NCI-H2171 (cell line): ENCODE results near the gene ENPP1.
"Not testable (repeated sequence)": the region's sequence is repeated elsewhere in the genome, so short reads cannot be mapped to it uniquely, and the experiment has no call there.

Experiments used
- DNase-seq: peaks from one replicate; lab custom pipeline; 2025; lab: John Stamatoyannopoulos, UW

The ENPP1 gene

GRCh38 chr6:131876545-131876944 lies 68.7 kb downstream of the ENPP1 start:
- no peak for DNase-seq

DNA sequence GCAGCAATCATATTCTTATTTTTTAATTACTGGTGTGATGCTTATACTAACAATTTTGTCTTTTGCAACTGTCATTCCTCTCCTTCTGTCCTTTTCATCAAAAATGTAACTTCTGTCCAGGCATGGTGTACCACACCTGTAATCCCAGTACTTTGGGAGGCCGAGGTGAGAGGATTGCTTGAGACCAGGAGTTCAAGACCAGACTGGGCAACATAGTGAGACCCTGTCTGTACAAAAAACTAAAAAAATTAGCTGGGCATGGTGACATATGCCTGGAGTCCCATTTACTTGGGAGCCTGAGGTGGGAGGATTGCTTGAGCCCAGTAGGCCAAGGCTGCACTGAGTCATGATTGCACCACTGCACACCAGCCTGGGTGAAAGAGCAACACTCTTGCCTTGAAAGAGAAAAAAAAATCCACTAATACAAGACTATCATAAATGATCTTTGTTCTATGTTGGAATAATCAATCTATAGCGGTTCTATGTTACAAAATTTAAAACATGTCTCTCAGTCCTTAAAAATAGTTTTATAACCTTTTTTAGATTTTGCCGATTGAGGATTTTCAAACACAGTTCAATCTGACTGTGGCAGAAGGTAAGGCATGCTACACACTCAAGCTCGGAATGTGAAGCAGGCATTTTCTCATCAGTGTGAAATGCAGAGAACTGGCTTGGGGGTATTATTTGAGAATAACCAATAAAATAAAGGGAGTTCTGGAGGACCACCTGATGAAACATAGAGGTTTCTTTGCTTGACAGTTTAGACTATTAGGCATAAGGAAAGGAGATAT lies 70.4 kb downstream of the ENPP1 start:
- no peak for DNase-seq

GRCh38 chr6:131883016-131883415 lies 75.2 kb downstream of the ENPP1 start:
- no peak for DNase-seq

DNA sequence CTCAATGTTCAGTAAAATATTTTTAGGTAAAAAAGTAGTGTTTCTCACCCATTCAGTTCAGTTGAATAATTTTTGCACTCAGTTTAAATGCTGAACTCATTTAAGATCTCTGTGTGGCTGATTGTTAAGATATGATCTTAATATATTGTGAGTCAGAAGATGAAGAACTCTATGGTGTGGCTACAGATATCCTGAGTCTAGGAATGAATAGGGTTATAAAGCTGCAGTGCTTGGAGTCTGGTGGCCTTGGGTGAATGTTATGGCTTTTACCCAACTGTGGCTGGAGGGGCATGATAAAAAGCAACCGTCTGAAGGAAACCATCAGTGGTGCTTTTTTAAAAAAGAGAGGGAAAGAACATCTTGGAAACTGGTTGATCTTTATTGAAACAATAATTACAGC lies 77.4 kb downstream of the ENPP1 start:
- no peak for DNase-seq

- DNase-seq = no peak
These were observed 78.7 kb downstream of the ENPP1 start for GRCh38 chr6:131886517-131886916.

GRCh38 chr6:131890091-131890490 lies 82.3 kb downstream of the ENPP1 start:
- DNase-seq = no peak

GRCh38 chr6:131893198-131893597 lies 85.4 kb downstream of the ENPP1 start:
- DNase-seq = no peak

DNA sequence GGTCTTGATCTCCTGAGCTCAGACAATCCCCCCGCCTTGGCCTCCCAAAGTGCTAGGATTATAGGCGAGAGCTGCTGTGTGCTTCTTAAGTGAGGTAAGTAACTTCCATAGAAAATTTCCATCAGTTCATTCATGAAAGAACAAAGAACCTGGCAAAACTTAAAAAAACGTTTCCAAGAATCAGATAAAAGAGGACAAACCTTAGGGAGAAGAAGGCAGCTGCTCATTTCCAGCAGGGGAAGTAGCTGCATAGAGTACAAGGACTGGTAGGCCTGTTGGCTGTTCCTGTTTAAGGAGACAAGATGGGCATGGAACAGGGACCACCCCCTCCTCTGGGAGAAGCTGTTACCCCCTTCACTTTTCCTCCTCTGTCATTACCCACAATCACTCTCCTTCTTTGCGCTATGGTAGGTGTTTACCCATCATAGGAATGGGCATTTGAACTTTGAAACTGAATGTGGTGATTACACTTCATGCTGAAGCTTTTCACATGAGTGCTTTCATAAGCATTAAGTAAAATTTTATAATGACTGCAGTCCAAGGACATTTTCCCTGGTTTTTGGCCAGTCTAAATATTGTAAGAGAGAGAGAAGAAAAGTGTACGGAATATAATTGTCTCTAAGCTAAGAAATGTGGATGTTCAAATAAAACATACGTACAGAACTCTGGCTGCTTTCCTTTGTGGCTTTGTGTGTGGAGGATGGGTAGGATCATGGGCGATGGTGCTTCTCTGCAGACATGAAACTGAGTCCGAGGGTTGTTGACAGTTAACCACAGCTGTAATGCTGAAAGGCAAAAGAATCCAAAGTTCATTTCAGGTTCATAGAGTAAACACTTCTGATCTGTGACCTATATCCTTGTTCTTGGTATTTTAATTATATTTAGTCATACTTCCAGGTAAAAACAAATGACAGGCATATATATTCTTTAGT lies 86.9 kb downstream of the ENPP1 start:
- no peak for DNase-seq

GRCh38 chr6:131897050-131897435 lies 89.2 kb downstream of the ENPP1 start:
- no peak for DNase-seq

DNA sequence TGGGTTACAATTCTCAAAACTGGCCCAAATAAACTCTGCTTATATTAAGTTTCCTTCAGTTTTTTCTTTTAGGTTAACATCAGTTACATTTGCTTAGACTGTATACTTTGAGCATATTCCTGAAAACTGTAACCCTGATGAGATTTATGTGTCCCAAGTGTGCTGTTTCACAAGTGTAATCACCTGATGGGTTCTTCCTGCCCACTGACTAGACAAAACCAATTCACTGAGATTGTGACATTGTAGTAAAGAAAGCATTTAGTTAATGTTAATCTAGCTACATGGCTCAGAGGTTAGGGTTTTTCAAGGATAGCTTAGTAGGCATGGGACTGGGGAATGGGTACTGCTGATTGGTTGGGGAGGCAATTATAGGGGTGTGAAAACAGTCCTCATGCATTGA lies 89.8 kb downstream of the ENPP1 start:
- DNase-seq = no peak

DNA sequence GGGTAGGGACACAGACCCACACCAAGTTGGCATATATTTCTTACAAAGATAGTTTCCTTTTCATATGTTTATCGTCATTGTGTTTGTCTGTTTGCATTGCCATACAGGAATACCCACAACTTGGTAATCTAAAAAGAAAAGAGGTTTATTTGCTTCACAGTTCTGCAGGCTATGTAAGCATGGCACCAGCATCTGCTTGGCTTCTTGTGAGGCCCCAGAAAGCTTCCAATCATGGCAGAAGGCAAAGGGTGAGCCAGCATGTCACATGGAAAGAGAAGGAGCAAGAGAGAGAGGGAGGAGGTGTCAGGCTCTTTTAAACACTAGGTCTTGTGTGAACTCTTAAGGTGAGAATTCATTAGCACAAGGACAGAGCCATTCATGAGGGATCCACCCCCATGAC lies 90.9 kb downstream of the ENPP1 start:
- no peak for DNase-seq

GRCh38 chr6:131900231-131900630 lies 92.4 kb downstream of the ENPP1 start:
- DNase-seq = no peak

GRCh38 chr6:131901326-131901873 lies 93.6 kb downstream of the ENPP1 start:
- DNase-seq = not testable (repeated sequence)

DNA sequence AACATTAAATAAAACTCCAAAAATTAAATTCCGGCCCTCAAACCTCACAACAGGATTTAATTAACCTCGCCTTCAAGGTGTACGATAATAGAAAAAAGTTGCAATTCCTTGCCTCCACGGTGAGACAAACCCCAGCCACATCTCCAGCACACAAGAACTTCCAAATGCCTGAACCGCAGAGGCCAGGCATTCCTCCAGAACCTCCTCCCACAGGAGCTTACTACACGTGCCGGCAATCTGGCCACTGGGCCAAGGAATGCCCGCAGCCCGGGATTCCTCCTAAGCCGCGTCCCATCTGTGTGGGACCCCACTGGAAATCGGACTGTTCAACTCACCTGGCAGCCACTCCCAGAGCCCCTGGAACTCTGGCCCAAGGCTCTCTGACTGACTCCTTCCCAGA lies 95.9 kb downstream of the ENPP1 start:
- DNase-seq = not testable (repeated sequence)

DNA sequence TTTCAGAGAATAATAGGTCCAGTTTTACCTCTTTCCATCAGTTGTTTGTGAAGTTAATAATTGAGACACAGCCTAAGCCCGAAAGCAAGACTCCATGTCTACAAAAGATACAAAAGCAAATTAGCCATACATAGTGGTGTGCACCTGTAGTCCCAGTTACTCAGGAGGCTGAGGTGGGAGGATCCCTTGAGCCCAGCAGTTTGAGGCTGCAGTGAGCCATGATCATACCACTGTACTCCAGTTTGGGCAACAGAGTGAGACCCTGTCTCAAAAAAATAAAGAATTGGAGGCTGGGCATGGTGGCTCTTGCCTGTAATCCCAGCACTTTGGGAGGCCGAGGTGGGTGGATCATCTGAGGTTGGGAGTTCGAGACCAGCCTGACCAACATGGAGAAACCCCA lies 101.0 kb downstream of the ENPP1 start:
- DNase-seq = not testable (repeated sequence)

DNA sequence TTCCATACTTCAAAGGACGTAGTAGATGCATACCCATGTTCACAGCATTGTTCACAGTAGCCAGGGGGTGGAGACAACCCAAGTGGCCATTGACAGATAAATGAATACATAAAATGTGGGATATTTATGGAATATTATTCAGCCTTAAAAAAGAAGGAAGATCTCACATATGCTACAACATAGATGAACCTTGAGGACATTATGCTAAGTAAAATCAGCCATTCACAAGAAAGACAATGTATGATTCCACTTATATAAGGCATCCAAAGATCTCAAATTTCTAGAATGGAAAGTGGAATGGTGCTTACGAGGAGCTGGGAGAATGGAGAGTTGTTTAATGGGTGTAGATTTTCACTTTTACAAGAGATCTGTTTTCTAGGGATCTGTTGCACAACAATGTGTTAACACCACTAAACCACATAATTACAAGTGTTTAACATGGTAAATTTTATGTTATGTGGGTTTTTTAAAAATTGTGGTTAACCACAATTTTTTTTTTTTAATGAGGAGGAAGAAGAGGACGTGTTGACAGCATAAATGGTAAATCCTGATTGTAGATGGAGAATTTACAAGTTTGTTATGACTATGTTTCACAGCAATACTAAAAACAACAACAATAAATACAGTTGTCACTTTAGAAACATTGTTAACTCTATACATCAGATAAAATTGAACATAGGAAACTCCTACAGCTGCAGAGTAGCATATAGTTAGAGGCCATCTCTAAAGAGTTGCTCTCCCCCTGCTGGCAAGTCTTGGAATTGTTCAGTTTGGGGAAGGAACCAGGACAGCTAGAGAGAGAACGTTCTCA lies 101.8 kb downstream of the ENPP1 start:
- DNase-seq = peak; percentile 6

GRCh38 chr6:131910219-131910589 lies 102.4 kb downstream of the ENPP1 start:
- no peak for DNase-seq

DNA sequence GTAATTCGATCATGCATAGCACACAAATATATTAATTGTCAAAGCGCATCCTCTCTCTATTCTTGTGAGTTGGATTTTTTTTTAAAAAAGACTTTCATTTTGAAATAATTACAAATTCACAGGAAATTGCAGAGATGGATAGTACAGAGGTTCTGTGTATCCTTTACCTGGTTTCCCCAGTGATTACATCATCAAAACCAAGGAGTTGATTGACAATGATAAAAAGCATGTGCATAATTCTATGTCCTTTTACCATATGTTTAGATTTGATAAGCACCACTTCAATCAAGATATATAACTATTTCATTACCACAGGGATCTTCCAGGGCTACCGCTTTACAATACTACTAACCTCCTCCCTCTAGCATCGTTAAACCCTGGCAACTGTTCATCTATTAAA lies 103.1 kb downstream of the ENPP1 start:
- DNase-seq = no peak

GRCh38 chr6:131911951-131912350 lies 104.1 kb downstream of the ENPP1 start:
- DNase-seq = no peak

GRCh38 chr6:131914234-131914633 lies 106.4 kb downstream of the ENPP1 start:
- DNase-seq = no peak

- DNase-seq = peak; percentile 18
These were observed 107.3 kb downstream of the ENPP1 start for GRCh38 chr6:131914967-131915751.
